IMR-90 (cell line): ENCODE measurements around the gene LAG3. TPM values are rescaled to one million over a fixed set of nuclear protein-coding genes. Genes with fewer than 3 reads are reported as not detected.

Source experiments
- ATAC-seq: fragments of 200-7000 bp; cut with Tn5 transposase; 2 replicates; pipeline ENCODE4 v1.9.1; 2020; ENCODE audit warnings: low read depth, mild to moderate bottlenecking, moderate library complexity
- BruUV-seq: library from RNA; stranded (reverse); fragments of 400-500 nt; replicated peaks from 2 replicates; lab custom pipeline; 2021; lab: Mats Ljungman, UMichigan
- CTCF ChIA-PET: fragments of 300-600 bp; formaldehyde crosslinking; extraction: SDS; loops from one replicate; lab custom pipeline; 2021; ENCODE audit warnings: antibody characterized with exemption; lab: Yijun Ruan, JAX
- POLR2A ChIA-PET: fragments of 300-600 bp; sonication (Branson Sonifier 250); formaldehyde crosslinking; loops from one replicate; lab custom pipeline; 2022; ENCODE audit warnings: antibody characterized with exemption; ENCODE audit not compliant: unreplicated experiment; lab: Charles Lee
- DNase-seq: peaks from one replicate; pipeline ENCODE4 v3.0.0; 2013
- H2AFZ ChIP-seq: replicated peaks from 2 replicates; pipeline ENCODE3; 2013; ENCODE audit warnings: low read length, mild to moderate bottlenecking; ENCODE audit not compliant: poor library complexity
- H2AK5ac ChIP-seq: 2 replicates; pipeline ENCODE4 v1.6.1; 2013; ENCODE audit warnings: low read depth, low read length, inconsistent platforms
- H2AK9ac ChIP-seq: replicated peaks from 2 replicates; pipeline ENCODE3; 2013; ENCODE audit warnings: mild to moderate bottlenecking, low read depth, low read length, moderate library complexity; ENCODE audit not compliant: poor library complexity
- H2BK120ac ChIP-seq: 2 replicates; pipeline ENCODE4 v1.6.1; 2013; ENCODE audit warnings: low read depth, low read length, inconsistent platforms
- H2BK15ac ChIP-seq: 3 replicates; pipeline ENCODE4 v1.6.1; 2013; ENCODE audit warnings: low read depth, low read length, inconsistent platforms
- H2BK20ac ChIP-seq: 2 replicates; pipeline ENCODE4 v1.6.1; 2013; ENCODE audit warnings: low read depth, mild to moderate bottlenecking, inconsistent platforms, low read length, moderate library complexity
- H2BK5ac ChIP-seq: 2 replicates; pipeline ENCODE4 v1.6.1; 2013; ENCODE audit warnings: mild to moderate bottlenecking, low read depth, low read length, inconsistent platforms; ENCODE audit not compliant: poor library complexity, severe bottlenecking
- H3K14ac ChIP-seq: replicated peaks from 2 replicates; pipeline ENCODE4 v1.6.1; 2013; ENCODE audit warnings: low read depth, low read length, inconsistent platforms
- H3K18ac ChIP-seq: 2 replicates; pipeline ENCODE4 v1.6.1; 2013; ENCODE audit warnings: low read depth, low read length, control low read depth
- H3K23ac ChIP-seq: 2 replicates; pipeline ENCODE4 v1.6.1; 2013; ENCODE audit warnings: low read depth, low read length, inconsistent platforms
- H3K27ac ChIP-seq: 2 replicates; pipeline ENCODE4 v1.5.1; 2013; ENCODE audit warnings: mild to moderate bottlenecking, control low read depth, low read length; ENCODE audit not compliant: insufficient read depth
- H3K27me3 ChIP-seq: 2 replicates; pipeline ENCODE4 v1.6.1; 2013; ENCODE audit warnings: low read length; ENCODE audit not compliant: control insufficient read depth, insufficient read depth
- H3K36me3 ChIP-seq: 2 replicates; pipeline ENCODE4 v1.6.1; 2013; ENCODE audit warnings: low read length, mixed read lengths; ENCODE audit not compliant: control insufficient read depth, insufficient read depth
- H3K4ac ChIP-seq: 2 replicates; pipeline ENCODE4 v1.6.1; 2013; ENCODE audit warnings: low read depth, low read length, inconsistent platforms
- H3K4me1 ChIP-seq: 2 replicates; pipeline ENCODE4 v1.6.1; 2013; ENCODE audit warnings: low read length, mixed read lengths; ENCODE audit not compliant: control insufficient read depth, insufficient read depth
- H3K4me2 ChIP-seq: 2 replicates; pipeline ENCODE4 v1.6.1; 2013; ENCODE audit warnings: low read depth, mild to moderate bottlenecking, control low read depth, low read length, moderate library complexity
- H3K4me3 ChIP-seq: 2 replicates; pipeline ENCODE4 v1.5.1; 2013; ENCODE audit warnings: low read depth, mild to moderate bottlenecking, control low read depth, low read length, moderate library complexity; ENCODE audit not compliant: insufficient read depth
- H3K56ac ChIP-seq: 2 replicates; pipeline ENCODE4 v1.6.1; 2013; ENCODE audit warnings: low read length, inconsistent platforms; ENCODE audit not compliant: insufficient read depth; ENCODE audit errors: extremely low read depth
- H3K79me1 ChIP-seq, 2 experiments: 2 replicates each; pipeline ENCODE4 v1.6.1; 2013; ENCODE audit warnings: low read length in 2 of 2, inconsistent platforms in 1 of 2, low read depth in 1 of 2
- H3K9ac ChIP-seq: 2 replicates; pipeline ENCODE4 v1.6.1; 2013; ENCODE audit warnings: low read depth, low read length, control low read depth
- H3K9me1 ChIP-seq: 2 replicates; pipeline ENCODE4 v1.6.1; 2013; ENCODE audit warnings: low read length, inconsistent platforms; ENCODE audit not compliant: insufficient read depth
- H3K9me3 ChIP-seq: 2 replicates; pipeline ENCODE4 v1.6.1; 2013; ENCODE audit warnings: low read length; ENCODE audit not compliant: control insufficient read depth, insufficient read depth
- H4K20me1 ChIP-seq: 2 replicates; pipeline ENCODE4 v1.6.1; 2013; ENCODE audit warnings: low read length, inconsistent platforms; ENCODE audit not compliant: insufficient read depth
- H4K5ac ChIP-seq: 2 replicates; pipeline ENCODE4 v1.6.1; 2013; ENCODE audit warnings: mild to moderate bottlenecking, low read depth, low read length, control low read depth
- H4K8ac ChIP-seq, 2 experiments: 2 replicates each; pipeline ENCODE4 v1.6.1; 2013; ENCODE audit warnings: low read depth in 2 of 2, low read length in 2 of 2, control low read depth in 1 of 2, inconsistent platforms in 1 of 2
- H4K91ac ChIP-seq: 2 replicates; pipeline ENCODE4 v1.6.1; 2013; ENCODE audit warnings: low read depth, low read length, inconsistent platforms; ENCODE audit not compliant: insufficient read depth
- BHLHE40 ChIP-seq: fragments of 150-350 bp; IDR thresholded peaks from 2 replicates; pipeline ENCODE4 v1.6.1; 2016; ENCODE audit warnings: mild to moderate bottlenecking, low read depth, low read length
- CEBPB ChIP-seq: IDR thresholded peaks from 2 replicates; pipeline ENCODE4 v1.6.1; 2012; ENCODE audit warnings: low read depth, low read length, improper control_type of control experiment
- MAFK ChIP-seq: IDR thresholded peaks from 2 replicates; pipeline ENCODE4 v1.6.1; 2012; ENCODE audit warnings: low read depth, low read length, improper control_type of control experiment
- MAZ ChIP-seq: IDR thresholded peaks from 2 replicates; pipeline ENCODE4 v1.6.1; 2012; ENCODE audit warnings: low read depth, mild to moderate bottlenecking, low read length, improper control_type of control experiment, moderate library complexity, borderline replicate concordance
- MXI1 ChIP-seq: IDR thresholded peaks from 2 replicates; pipeline ENCODE4 v1.6.1; 2012; ENCODE audit warnings: low read depth, mild to moderate bottlenecking, low read length, moderate library complexity, borderline replicate concordance
- NFE2L2 ChIP-seq: fragments of 150-350 bp; IDR thresholded peaks from 2 replicates; pipeline ENCODE4 v1.6.1; 2016; ENCODE audit warnings: low read depth, mild to moderate bottlenecking, low read length
- WGBS, 2 experiments: methylation state at CpG; one replicate each; pipeline versions ENCODE4 v1.1.5 to v1.1.7; 2013; ENCODE audit warnings: missing lambda C conversion rate in 2 of 2; ENCODE audit not compliant: insufficient read length in 1 of 2; ENCODE audit errors: extremely low coverage in 2 of 2; 5-methylcytosine and 5-hydroxymethylcytosine counted together
- dilution Hi-C: fragments of 300-500 bp; cut with HindIII; formaldehyde crosslinking; loops from one replicate; pipeline ENCODE4 v1.14.3; 2018; ENCODE audit warnings: low sequenced_read_pairs; ENCODE audit not compliant: unreplicated experiment
- in situ Hi-C: fragments of 300-500 bp; cut with MboI; formaldehyde crosslinking; loops from 3 replicates; pipeline ENCODE4 v1.14.3; 2019; ENCODE audit warnings: low sequenced_read_pairs, inconsistent platforms, mixed read lengths
- intact Hi-C: fragments of 100-400 bp; cut with micrococcal nuclease; formaldehyde crosslinking; loops from 2 replicates; pipeline ENCODE4 v1.10.0; 2022
- polyA plus RNA-seq, 3 experiments: library from polyadenylated mRNA; depleted of rRNA; stranded (reverse); fragments of >200 nt; gene quantifications; 2 replicates each; pipeline ENCODE4 v1.2.3, GENCODE V29; 2012; ENCODE audit warnings: low replicate concordance in 1 of 3
- total RNA-seq: library from RNA; depleted of rRNA; stranded (reverse); fragments of >200 nt; gene quantifications from 2 replicates; pipeline ENCODE4 v1.2.3, GENCODE V29; 2012
- TF ChIP-seq, protein P1 (sequence below): conservative IDR thresholded peaks from 2 replicates; pipeline ENCODE4 v1.5.1; 2012; ENCODE audit warnings: mild to moderate bottlenecking, low read depth, low read length, improper control_type of control experiment

The LAG3 gene
- total and polyA plus RNA-seq, 2 of the 4 experiments (the other 2 are of a cell fraction), result 0.41 TPM; not detected in 1

GRCh38 chr12:6786416-6787094 lies 14.2 kb downstream of the LAG3 start:
- Histone ChIP-seq H3K18ac (no peak overlapping the region), H3K14ac (no peak overlapping the region), H3K9me3 (no peaks in the 10 kb centered on the region), H3K27ac (no peak overlapping the region), H3K4me1 (peaks cover 9% of the 10 kb centered on the region), H2AFZ (no peak overlapping the region), H3K4ac (no peak overlapping the region), H3K27me3 (no peaks in the 10 kb centered on the region), H4K91ac (no peak overlapping the region), H3K9me1 (peaks cover 8% of the 10 kb centered on the region; the same call in 1 of the 2 replicates), H3K23ac (no peak overlapping the region), H3K4me2 (no peak overlapping the region), H2BK5ac (no peak overlapping the region), H3K9ac (no peak overlapping the region), H3K79me1 (peaks cover 0 to 4% of the 10 kb centered on the region in 2 experiments; a peak in 1 of 4 replicates), H2AK9ac (no peak overlapping the region), H2BK15ac (no peak overlapping the region), H3K4me3 (no peak overlapping the region), H2BK20ac (no peak overlapping the region), H2AK5ac (no peak overlapping the region), H3K36me3 (no peaks in the 10 kb centered on the region), H2BK120ac (no peak overlapping the region), H4K8ac (no peak overlapping the region), H4K20me1 (no peaks in the 10 kb centered on the region), H3K56ac (no peak overlapping the region), H4K5ac (no peak overlapping the region)
- TF ChIP-seq CEBPB (no peak), NFE2L2 (no peak), MAZ (no peak), MXI1 (no peak), BHLHE40 (no peak), MAFK (no peak)
- TF ChIP-seq, protein P1, sequence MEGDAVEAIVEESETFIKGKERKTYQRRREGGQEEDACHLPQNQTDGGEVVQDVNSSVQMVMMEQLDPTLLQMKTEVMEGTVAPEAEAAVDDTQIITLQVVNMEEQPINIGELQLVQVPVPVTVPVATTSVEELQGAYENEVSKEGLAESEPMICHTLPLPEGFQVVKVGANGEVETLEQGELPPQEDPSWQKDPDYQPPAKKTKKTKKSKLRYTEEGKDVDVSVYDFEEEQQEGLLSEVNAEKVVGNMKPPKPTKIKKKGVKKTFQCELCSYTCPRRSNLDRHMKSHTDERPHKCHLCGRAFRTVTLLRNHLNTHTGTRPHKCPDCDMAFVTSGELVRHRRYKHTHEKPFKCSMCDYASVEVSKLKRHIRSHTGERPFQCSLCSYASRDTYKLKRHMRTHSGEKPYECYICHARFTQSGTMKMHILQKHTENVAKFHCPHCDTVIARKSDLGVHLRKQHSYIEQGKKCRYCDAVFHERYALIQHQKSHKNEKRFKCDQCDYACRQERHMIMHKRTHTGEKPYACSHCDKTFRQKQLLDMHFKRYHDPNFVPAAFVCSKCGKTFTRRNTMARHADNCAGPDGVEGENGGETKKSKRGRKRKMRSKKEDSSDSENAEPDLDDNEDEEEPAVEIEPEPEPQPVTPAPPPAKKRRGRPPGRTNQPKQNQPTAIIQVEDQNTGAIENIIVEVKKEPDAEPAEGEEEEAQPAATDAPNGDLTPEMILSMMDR, result no peak
- intact Hi-C loops, result no loop called here
- dilution Hi-C loops, result no loop called here
- POLR2A ChIA-PET, result interaction anchor here (0.5 to 0.7 kb wide), 2 partner anchors 253 to 315 kb away, joined by 3 to 7 read pairs; partner anchors contain the start of gene GAPDH
- no CpG with 5 or more reads among the region's 9 CpGs for WGBS, 2 experiments
- no peak for ATAC-seq
- no peak for DNase-seq
- BruUV-seq, result no TSS peak
- CTCF ChIA-PET, result interaction anchor here (0.6 kb wide), 1 partner anchor 65 kb away, joined by 3 read pairs; no protein-coding TSS in a partner anchor
- in situ Hi-C loops, result no loop called here
